ENCODE data around the gene RFC4. TPM values are rescaled to one million over a fixed set of nuclear protein-coding genes. Genes with fewer than 3 reads are reported as not detected.

Gene RFC4
- total and polyA plus RNA-seq, 2 experiments from 2014 or later: 73.3 to 107 TPM

- TF ChIP-seq, protein P1, sequence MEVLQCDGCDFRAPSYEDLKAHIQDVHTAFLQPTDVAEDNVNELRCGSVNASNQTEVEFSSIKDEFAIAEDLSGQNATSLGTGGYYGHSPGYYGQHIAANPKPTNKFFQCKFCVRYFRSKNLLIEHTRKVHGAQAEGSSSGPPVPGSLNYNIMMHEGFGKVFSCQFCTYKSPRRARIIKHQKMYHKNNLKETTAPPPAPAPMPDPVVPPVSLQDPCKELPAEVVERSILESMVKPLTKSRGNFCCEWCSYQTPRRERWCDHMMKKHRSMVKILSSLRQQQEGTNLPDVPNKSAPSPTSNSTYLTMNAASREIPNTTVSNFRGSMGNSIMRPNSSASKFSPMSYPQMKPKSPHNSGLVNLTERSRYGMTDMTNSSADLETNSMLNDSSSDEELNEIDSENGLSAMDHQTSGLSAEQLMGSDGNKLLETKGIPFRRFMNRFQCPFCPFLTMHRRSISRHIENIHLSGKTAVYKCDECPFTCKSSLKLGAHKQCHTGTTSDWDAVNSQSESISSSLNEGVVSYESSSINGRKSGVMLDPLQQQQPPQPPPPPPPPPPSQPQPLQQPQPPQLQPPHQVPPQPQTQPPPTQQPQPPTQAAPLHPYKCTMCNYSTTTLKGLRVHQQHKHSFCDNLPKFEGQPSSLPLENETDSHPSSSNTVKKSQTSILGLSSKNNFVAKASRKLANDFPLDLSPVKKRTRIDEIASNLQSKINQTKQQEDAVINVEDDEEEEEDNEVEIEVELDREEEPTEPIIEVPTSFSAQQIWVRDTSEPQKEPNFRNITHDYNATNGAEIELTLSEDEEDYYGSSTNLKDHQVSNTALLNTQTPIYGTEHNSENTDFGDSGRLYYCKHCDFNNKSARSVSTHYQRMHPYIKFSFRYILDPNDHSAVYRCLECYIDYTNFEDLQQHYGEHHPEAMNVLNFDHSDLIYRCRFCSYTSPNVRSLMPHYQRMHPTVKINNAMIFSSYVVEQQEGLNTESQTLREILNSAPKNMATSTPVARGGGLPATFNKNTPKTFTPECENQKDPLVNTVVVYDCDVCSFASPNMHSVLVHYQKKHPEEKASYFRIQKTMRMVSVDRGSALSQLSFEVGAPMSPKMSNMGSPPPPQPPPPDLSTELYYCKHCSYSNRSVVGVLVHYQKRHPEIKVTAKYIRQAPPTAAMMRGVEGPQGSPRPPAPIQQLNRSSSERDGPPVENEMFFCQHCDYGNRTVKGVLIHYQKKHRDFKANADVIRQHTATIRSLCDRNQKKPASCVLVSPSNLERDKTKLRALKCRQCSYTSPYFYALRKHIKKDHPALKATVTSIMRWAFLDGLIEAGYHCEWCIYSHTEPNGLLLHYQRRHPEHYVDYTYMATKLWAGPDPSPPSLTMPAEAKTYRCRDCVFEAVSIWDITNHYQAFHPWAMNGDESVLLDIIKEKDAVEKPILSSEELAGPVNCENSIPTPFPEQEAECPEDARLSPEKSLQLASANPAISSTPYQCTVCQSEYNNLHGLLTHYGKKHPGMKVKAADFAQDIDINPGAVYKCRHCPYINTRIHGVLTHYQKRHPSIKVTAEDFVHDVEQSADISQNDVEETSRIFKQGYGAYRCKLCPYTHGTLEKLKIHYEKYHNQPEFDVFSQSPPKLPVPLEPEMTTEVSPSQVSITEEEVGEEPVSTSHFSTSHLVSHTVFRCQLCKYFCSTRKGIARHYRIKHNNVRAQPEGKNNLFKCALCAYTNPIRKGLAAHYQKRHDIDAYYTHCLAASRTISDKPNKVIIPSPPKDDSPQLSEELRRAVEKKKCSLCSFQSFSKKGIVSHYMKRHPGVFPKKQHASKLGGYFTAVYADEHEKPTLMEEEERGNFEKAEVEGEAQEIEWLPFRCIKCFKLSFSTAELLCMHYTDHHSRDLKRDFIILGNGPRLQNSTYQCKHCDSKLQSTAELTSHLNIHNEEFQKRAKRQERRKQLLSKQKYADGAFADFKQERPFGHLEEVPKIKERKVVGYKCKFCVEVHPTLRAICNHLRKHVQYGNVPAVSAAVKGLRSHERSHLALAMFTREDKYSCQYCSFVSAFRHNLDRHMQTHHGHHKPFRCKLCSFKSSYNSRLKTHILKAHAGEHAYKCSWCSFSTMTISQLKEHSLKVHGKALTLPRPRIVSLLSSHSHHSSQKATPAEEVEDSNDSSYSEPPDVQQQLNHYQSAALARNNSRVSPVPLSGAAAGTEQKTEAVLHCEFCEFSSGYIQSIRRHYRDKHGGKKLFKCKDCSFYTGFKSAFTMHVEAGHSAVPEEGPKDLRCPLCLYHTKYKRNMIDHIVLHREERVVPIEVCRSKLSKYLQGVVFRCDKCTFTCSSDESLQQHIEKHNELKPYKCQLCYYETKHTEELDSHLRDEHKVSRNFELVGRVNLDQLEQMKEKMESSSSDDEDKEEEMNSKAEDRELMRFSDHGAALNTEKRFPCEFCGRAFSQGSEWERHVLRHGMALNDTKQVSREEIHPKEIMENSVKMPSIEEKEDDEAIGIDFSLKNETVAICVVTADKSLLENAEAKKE (CRISPR knock-in tag; IDR thresholded peaks at IDR 0.05): no peak
- TF ChIP-seq POLR2AphosphoS5 (IDR thresholded peaks at IDR 0.05; ENCODE audit: low read depth) (no peak), CREB1 (CRISPR knock-in tag; IDR thresholded peaks at IDR 0.05; ENCODE audit: low read depth) (no peak), ZNF114 (CRISPR knock-in tag; IDR thresholded peaks at IDR 0.05) (no peak), NANOG (IDR thresholded peaks at IDR 0.05; ENCODE audit: borderline replicate concordance) (no peak)
- TF ChIP-seq, protein P2, sequence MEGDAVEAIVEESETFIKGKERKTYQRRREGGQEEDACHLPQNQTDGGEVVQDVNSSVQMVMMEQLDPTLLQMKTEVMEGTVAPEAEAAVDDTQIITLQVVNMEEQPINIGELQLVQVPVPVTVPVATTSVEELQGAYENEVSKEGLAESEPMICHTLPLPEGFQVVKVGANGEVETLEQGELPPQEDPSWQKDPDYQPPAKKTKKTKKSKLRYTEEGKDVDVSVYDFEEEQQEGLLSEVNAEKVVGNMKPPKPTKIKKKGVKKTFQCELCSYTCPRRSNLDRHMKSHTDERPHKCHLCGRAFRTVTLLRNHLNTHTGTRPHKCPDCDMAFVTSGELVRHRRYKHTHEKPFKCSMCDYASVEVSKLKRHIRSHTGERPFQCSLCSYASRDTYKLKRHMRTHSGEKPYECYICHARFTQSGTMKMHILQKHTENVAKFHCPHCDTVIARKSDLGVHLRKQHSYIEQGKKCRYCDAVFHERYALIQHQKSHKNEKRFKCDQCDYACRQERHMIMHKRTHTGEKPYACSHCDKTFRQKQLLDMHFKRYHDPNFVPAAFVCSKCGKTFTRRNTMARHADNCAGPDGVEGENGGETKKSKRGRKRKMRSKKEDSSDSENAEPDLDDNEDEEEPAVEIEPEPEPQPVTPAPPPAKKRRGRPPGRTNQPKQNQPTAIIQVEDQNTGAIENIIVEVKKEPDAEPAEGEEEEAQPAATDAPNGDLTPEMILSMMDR (conservative IDR thresholded peaks at IDR 0.05; ENCODE audit: low read depth in 2 of 2): no peak
Measured at GRCh38 chr3:186757686-186758220, 48.5 kb downstream of the RFC4 start (continued).

GRCh38 chr3:186757214-186757613 is 49.1 kb downstream of the RFC4 start:
- no peak for DNase-seq (ENCODE audit: low spot score)
- Mint-ChIP-seq H3K4me1 (peaks cover 7% of the 10 kb centered on the region), H3K4me3 (no peak overlapping the region), H3K27me3 (ENCODE audit: insufficient read depth, low read depth, poor library complexity) (peaks cover 6% of the 10 kb centered on the region), H3K9me3 (no peaks in the 10 kb centered on the region), H3K27ac (no peak overlapping the region; the same call in 1 of the 2 replicates), H3K36me3 (ENCODE audit: low read depth) (no peaks in the 10 kb centered on the region)
- ATAC-seq: no peak
- no peaks in the 10 kb centered on the region for H3K27me3 ChIP-seq (ENCODE audit: insufficient read depth)
- no peak overlapping the region for H3K27ac ChIP-seq (ENCODE audit: low read depth)
- peak overlapping the region; percentile 86 for H2AFZ ChIP-seq
- 0 out of 2 replicates have a peak, but pooled peaks cover 3% of the 10 kb centered on the region for H3K9me2 ChIP-seq (ENCODE audit: insufficient read depth)
- H3K4me1 ChIP-seq (ENCODE audit: insufficient read depth): 0 out of 2 replicates have a peak, but pooled peaks cover 6% of the 10 kb centered on the region
- no peaks in the 10 kb centered on the region for H3F3A ChIP-seq (replicated peaks; ENCODE audit: low read depth)
- H3K4me3 ChIP-seq: no peak overlapping the region
- H3K79me2 ChIP-seq (replicated peaks; ENCODE audit: insufficient read depth): no peaks in the 10 kb centered on the region
- no peak overlapping the region for H3K4me2 ChIP-seq
- H3K36me3 ChIP-seq (ENCODE audit: insufficient read depth): no peaks in the 10 kb centered on the region
- no peaks in the 10 kb centered on the region for H4K20me1 ChIP-seq (replicated peaks; ENCODE audit: insufficient read depth)
- no peak for TF ChIP-seq NANOG (IDR thresholded peaks at IDR 0.05; ENCODE audit: borderline replicate concordance)
- no peak for TF ChIP-seq ZNF331 (CRISPR knock-in tag; IDR thresholded peaks at IDR 0.05; ENCODE audit: low read depth)
- TF ChIP-seq CREB1 (CRISPR knock-in tag; IDR thresholded peaks at IDR 0.05; ENCODE audit: low read depth): no peak
- no peak for TF ChIP-seq ZNF114 (CRISPR knock-in tag; IDR thresholded peaks at IDR 0.05)
- TF ChIP-seq EZH2phosphoT487 (IDR thresholded peaks at IDR 0.05; ENCODE audit: unreplicated experiment): no peak
- TF ChIP-seq REST (IDR thresholded peaks at IDR 0.05; ENCODE audit: unreplicated experiment): no peak
- no peak for TF ChIP-seq STAT1 (IDR thresholded peaks at IDR 0.05; ENCODE audit: unreplicated experiment)
- TF ChIP-seq JUNB (IDR thresholded peaks at IDR 0.05; ENCODE audit: unreplicated experiment): no peak
- TF ChIP-seq EZH2 (IDR thresholded peaks at IDR 0.05; ENCODE audit: low read depth, unreplicated experiment): no peak
